Thymus (tissue), 11 donors: ENCODE data around the gene LYRM9. TPM values are rescaled to one million over a fixed set of nuclear protein-coding genes. Genes with fewer than 3 reads are reported as not detected.
"Not testable (repeated sequence)": the region's sequence is repeated elsewhere in the genome, so short reads cannot be mapped to it uniquely, and the experiment has no call there.

Experiments used
- DNase-seq, 9 donors: peaks; one replicate each; pipeline ENCODE4 v3.0.0-alpha.2; 2013; ENCODE audit warnings: low spot score in 9 of 9, low read depth in 6 of 9, missing footprints in 1 of 9
- H3K27ac ChIP-seq, 2 donors: one replicate each; pipeline ENCODE4 v1.5.1; 2013; ENCODE audit warnings: control low read depth in 1 of 2, low read depth in 1 of 2, low read length in 1 of 2, mild to moderate bottlenecking in 1 of 2, moderate library complexity in 1 of 2
- H3K27me3 ChIP-seq, 2 donors: one replicate each; pipeline ENCODE4 v1.5.1; 2013; ENCODE audit warnings: low read length in 1 of 2; ENCODE audit not compliant: control insufficient read depth in 2 of 2, insufficient read depth in 1 of 2
- H3K36me3 ChIP-seq, 2 donors: one replicate each; pipeline ENCODE4 v1.5.1; 2013; ENCODE audit warnings: low read length in 1 of 2, mild to moderate bottlenecking in 1 of 2, moderate library complexity in 1 of 2; ENCODE audit not compliant: control insufficient read depth in 2 of 2, insufficient read depth in 2 of 2
- H3K4me1 ChIP-seq, 2 donors: one replicate each; pipeline ENCODE4 v1.5.1; 2013; ENCODE audit warnings: low read length in 2 of 2; ENCODE audit not compliant: control insufficient read depth in 2 of 2, insufficient read depth in 2 of 2
- H3K4me3 ChIP-seq, 2 donors: one replicate each; pipeline ENCODE4 v1.5.1; 2013; ENCODE audit warnings: low read length in 2 of 2, control low read depth in 1 of 2, mild to moderate bottlenecking in 1 of 2
- H3K9me3 ChIP-seq, 2 donors: one replicate each; pipeline ENCODE4 v1.5.1; 2013; ENCODE audit warnings: low read length in 1 of 2, mild to moderate bottlenecking in 1 of 2; ENCODE audit not compliant: control insufficient read depth in 2 of 2, insufficient read depth in 1 of 2
- WGBS: extraction: QIAGEN DNeasy Blood & Tissue Kit; methylation state at CpG from one replicate; pipeline ENCODE4 v1.1.7; 2013; 5-methylcytosine and 5-hydroxymethylcytosine counted together
- polyA plus RNA-seq: library from polyadenylated mRNA; stranded (reverse); fragments of 200-250 nt; gene quantifications from one replicate; pipeline ENCODE4 v1.2.3, GENCODE V29; 2013
- total RNA-seq: library from RNA; stranded (reverse); fragments of 120-200 nt; gene quantifications from one replicate; pipeline ENCODE4 v1.2.4, GENCODE V29; 2013
- donor health status: healthy.

Gene LYRM9
- total and polyA plus RNA-seq, 2 donors = 3.8 to 27.7 TPM

DNA sequence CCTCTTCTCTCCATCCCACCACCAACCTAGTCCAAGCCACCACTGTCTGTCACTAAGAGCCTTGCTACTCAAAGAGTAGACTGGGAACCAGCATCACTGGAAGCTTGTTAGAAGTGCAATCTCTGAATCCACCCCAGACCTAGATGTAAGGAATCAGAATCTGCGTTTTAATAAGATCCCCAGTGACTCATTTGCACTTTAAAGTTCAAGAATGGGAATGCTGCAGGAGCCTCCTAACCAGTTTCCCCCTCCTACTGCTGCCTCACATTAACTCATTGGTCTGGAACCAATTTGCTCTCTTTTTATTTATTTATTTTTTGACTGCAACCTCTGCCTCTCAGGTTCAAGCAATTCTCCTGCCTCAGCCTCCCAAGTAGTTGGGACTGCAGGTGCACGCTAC is 19.8 kb upstream of the LYRM9 start:
- Histone ChIP-seq H3K36me3 (no peaks in the 10 kb centered on the region), H3K4me3 (no peak overlapping the region), H3K27me3 (no peaks in the 10 kb centered on the region), H3K4me1 (no peaks in the 10 kb centered on the region), H3K27ac (no peak overlapping the region), H3K9me3 (no peaks in the 10 kb centered on the region)
- no peak for DNase-seq
- 92% methylated on average over 2 of the region's 2 CpGs for WGBS

DNA sequence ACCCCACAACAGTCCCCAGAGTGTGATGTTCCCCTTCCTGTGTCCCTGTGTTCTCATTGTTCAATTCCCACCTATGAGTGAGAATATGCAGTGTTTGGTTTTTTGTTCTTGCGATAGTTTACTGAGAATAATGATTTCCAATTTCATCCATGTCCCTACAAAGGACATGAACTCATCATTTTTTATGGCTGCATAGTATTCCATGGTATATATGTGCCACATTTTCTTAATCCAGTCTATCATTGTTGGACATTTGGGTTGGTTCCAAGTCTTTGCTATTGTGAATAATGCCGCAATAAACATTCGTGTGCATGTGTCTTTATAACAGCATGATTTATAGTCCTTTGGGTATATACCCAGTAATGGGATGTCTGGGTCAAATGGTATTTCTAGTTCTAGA is 19.1 kb upstream of the LYRM9 start:
- H3K4me1 ChIP-seq, H3K27me3 ChIP-seq, H3K9me3 ChIP-seq, H3K27ac ChIP-seq, H3K4me3 ChIP-seq, DNase-seq, H3K36me3 ChIP-seq: not testable (repeated sequence)
- 93% methylated on average over 2 of the region's 3 CpGs for WGBS

DNA sequence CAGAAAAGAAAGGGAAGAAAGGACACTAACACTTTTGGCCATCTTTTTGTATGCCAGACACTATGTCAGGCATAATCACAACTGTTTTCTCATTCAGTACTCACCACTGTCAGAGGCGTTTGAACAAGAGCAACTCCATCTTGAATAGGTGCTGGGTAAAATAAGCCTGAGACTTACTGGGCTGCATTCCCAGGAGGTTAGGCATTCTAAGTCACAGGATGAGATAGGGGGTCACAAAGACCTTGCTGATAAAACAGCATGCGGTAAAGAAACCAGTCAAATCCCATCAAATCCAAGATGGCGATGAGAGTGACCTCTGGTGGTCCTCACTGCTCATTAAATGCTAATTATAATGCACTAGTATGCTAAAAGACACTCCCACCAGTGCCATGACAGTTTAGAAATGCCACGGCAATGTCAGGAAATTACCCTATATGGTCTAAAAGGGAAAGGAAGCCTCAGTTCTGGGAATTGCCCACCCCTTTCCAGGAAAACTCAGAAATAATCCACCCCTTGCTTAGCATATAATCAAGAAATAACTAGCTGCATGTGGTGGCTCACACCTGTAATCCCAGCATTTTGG is 14.9 kb upstream of the LYRM9 start:
- WGBS = 85% methylated on average over 4 of the region's 4 CpGs
- no peak overlapping the region for H3K27ac ChIP-seq
- H3K9me3 ChIP-seq = no peaks in the 10 kb centered on the region
- no peak overlapping the region for H3K4me3 ChIP-seq
- no peaks in the 10 kb centered on the region for H3K4me1 ChIP-seq
- no peaks in the 10 kb centered on the region for H3K36me3 ChIP-seq
- H3K27me3 ChIP-seq = no peaks in the 10 kb centered on the region
- DNase-seq = no peak

DNA sequence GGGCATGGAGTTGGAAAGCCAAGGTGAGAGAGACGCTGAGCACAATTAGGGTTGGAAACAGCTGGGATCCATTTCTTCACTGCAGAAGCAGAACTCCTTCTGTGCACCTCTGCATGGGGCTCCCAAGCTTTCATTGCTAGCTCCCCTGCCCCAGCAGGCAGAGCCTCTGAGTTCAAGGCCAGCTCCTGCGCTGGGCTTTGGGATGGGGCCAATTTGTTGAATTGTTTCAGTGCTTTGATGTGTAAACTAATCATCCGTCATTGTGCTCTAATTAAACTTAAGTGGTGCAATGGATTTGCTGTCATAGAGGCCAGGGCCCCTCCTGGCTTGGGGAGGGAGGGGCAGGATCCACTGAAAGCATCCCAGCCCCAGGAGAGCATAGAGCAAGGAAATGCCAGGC is 13.5 kb upstream of the LYRM9 start:
- no peaks in the 10 kb centered on the region for H3K27me3 ChIP-seq
- no peaks in the 10 kb centered on the region for H3K9me3 ChIP-seq
- no peaks in the 10 kb centered on the region for H3K36me3 ChIP-seq
- no peak for DNase-seq
- H3K4me1 ChIP-seq = no peaks in the 10 kb centered on the region
- no peak overlapping the region for H3K27ac ChIP-seq
- WGBS = 93% methylated on average over 3 of the region's 3 CpGs
- H3K4me3 ChIP-seq = no peak overlapping the region

DNA sequence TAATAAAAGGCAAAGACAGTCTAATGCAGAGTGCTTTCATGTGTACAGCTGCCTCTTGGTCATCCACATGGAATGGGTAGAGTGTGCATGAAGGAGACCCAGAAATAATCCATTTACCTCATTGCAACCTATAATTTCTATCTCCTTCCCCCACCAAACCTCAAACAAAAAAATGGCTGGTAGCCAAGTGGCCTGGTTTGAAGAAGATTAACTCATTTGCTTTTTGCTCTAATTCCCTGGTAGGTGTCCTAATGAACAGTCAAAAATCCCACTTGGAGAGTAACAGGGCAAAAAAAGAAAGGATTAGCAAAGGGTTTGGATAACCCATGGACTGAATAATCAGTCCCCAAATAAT is 13.0 kb upstream of the LYRM9 start:
- H3K4me3 ChIP-seq = no peak overlapping the region
- no peak overlapping the region for H3K27ac ChIP-seq
- H3K36me3 ChIP-seq = no peaks in the 10 kb centered on the region
- DNase-seq = no peak
- H3K9me3 ChIP-seq = no peaks in the 10 kb centered on the region
- H3K4me1 ChIP-seq = no peaks in the 10 kb centered on the region
- H3K27me3 ChIP-seq = no peaks in the 10 kb centered on the region

DNA sequence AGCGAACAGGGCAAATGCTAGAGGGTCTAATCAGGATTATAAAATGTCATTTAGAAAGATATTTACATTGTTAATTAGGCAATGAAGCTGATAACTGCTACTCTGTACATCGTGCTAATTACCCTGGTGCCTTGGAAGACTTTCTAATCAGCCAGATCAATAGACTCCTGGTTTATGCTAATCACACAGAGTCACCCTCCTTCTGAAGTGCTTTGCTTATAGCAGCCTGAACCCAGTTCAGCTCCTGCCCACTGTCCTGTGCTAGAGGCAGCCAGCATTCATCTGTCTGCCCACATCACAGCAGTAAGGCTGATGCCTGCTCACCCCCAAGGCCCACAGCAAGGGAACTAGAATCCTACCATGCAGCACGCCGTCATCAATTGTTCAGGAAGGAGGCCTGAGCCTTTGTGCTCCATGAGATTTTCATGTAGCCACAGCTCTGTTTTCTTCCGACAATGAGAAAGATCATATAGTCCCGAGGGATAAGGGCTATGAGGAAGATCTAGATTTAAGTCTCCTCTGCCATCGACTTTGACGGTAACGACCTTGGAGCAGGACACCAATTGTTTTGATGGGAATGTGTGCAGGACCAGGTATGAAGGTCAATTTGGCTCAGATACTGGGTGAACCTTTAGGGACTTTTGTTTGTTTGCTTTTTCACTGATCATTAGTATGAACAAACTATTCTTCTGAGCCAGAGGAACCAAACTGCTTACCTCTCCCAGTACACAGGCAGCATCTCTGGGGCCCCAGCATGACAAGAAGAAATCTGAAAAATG is 12.5 kb upstream of the LYRM9 start:
- DNase-seq = no peak
- H3K4me1 ChIP-seq = no peaks in the 10 kb centered on the region
- no peaks in the 10 kb centered on the region for H3K9me3 ChIP-seq
- no peaks in the 10 kb centered on the region for H3K27me3 ChIP-seq
- H3K36me3 ChIP-seq = no peaks in the 10 kb centered on the region
- no peak overlapping the region for H3K27ac ChIP-seq
- no peak overlapping the region for H3K4me3 ChIP-seq
- WGBS = 95% methylated on average over 9 of the region's 9 CpGs

DNA sequence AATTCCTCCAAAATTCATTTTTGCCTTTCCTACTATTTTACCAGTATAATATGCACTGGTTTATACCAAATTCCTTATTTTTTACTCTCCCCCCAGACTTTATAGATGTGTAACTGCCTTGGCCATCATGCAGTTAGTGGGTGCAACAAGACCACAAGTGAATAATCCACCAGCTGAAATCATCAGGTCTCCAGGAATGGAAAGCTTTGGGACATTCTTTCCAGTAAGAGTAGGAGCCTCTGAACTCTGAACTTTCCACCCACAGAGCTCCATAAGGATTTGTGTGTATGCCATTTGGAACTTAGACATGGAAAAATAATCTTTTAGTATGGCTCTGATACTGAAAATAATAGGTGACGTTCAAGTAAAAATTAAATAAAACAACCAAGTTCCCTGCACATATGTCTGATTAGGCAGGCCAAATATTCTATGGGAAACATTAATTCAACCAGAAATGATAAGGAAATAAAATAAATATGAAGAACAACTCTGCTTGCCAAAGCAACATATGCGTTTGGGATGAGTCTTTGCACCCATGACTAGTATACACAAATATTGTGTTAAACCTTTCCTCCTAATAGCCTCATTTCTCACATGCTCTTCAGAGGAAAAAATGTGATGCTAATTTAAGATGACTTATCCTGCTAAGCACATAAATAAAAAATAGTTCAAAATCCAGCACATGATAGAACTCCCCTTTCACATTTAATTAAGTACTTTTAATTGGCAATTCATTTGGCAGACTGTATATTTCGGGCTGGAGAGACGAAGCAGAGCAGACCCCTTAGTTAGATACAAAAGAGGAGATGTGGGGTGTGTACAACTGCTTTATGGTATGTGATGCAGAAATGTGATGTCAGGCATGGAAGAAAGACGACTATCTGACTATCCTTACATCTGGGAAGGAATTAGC is 11.6 kb upstream of the LYRM9 start:
- no peaks in the 10 kb centered on the region for H3K9me3 ChIP-seq
- no peaks in the 10 kb centered on the region for H3K4me1 ChIP-seq
- no peaks in the 10 kb centered on the region for H3K27me3 ChIP-seq
- DNase-seq = no peak
- no peaks in the 10 kb centered on the region for H3K36me3 ChIP-seq
- 94% methylated on average over 5 of the region's 5 CpGs for WGBS
- H3K4me3 ChIP-seq = no peak overlapping the region
- H3K27ac ChIP-seq = no peak overlapping the region

DNA sequence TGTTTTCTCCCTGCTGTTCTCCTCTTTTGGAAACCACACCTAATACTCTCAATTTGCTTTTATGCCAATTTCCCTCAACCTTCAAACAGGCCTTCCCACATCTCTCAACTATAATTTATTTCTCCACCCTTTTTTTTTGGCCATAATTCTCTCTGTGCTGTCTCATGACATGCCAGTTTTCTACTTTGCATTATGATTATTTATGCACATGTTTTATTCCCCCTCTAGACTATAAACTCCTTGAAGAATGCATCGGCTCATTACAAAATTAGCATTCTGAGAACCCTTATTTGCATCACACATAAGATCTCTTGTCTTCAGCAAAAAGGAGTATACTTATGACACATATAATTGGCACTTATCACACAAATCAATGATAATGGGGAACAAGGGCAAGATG is 10.9 kb upstream of the LYRM9 start:
- Histone ChIP-seq H3K4me3 (no peak overlapping the region), H3K9me3 (no peaks in the 10 kb centered on the region), H3K27me3 (no peaks in the 10 kb centered on the region), H3K4me1 (no peaks in the 10 kb centered on the region), H3K27ac (no peak overlapping the region), H3K36me3 (no peaks in the 10 kb centered on the region)
- WGBS = 98% methylated on average over 1 of the region's 1 CpG
- no peak for DNase-seq

DNA sequence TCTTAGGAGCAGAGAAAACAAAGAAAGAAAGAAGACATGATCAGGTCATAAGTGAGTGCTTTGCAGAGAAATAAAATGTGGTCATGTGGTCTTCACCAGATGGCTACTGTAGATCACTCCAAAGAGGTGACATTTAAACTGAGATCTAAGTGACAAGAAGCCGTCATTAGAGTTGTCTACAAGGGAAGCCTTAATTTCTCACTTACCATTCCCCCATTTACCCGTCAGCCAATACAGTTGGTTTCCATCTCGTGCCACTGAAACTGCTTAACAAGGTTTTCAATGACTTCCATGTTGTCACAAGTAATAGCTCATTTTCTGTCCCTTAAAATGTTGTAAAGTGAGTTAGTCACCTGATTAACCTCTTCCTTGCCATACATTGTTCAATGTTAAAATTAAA is 6.4 kb upstream of the LYRM9 start:
- WGBS = 94% methylated on average over 3 of the region's 3 CpGs
- no peak for DNase-seq
- no peaks in the 10 kb centered on the region for H3K36me3 ChIP-seq
- H3K27ac ChIP-seq = no peak overlapping the region
- H3K9me3 ChIP-seq = no peaks in the 10 kb centered on the region
- H3K4me3 ChIP-seq = no peak overlapping the region
- H3K27me3 ChIP-seq = peaks cover 0 to under 1% of the 10 kb centered on the region in 2 donors
- H3K4me1 ChIP-seq = no peaks in the 10 kb centered on the region
